GM23338 (cell line): ENCODE data around the gene PRKCH. TPM values are rescaled to one million over a fixed set of nuclear protein-coding genes. Genes with fewer than 3 reads are reported as not detected.

ENCODE experiments used
- ATAC-seq: fragments of 200-7000 bp; cut with Tn5 transposase; 3 replicates; pipeline ENCODE4 v1.9.1; 2020
- DNase-seq: peaks from one replicate; pipeline ENCODE4 v3.0.0-alpha.2; 2015; ENCODE audit warnings: low spot score
- H2AFZ ChIP-seq: fragments of 200-600 bp; sonication (generic); 2 replicates; pipeline ENCODE4 v1.8.0; 2016; ENCODE audit warnings: antibody characterized with exemption, mild to moderate bottlenecking, moderate library complexity
- H3F3A ChIP-seq: fragments of 200-600 bp; sonication (generic); replicated peaks from 2 replicates; pipeline ENCODE4 v1.8.0; 2017; ENCODE audit warnings: antibody characterized with exemption, mixed run types, low read depth
- H3K27ac ChIP-seq: fragments of 200-600 bp; sonication (generic); 2 replicates; pipeline ENCODE4 v1.6.1; 2016; ENCODE audit warnings: low read depth
- H3K27me3 ChIP-seq: fragments of 200-600 bp; sonication (generic); 2 replicates; pipeline ENCODE4 v1.8.0; 2016; ENCODE audit warnings: mild to moderate bottlenecking, mixed run types, moderate library complexity; ENCODE audit not compliant: insufficient read depth
- H3K36me3 ChIP-seq: fragments of 200-600 bp; sonication (generic); 2 replicates; pipeline ENCODE4 v1.8.0; 2016; ENCODE audit warnings: mild to moderate bottlenecking; ENCODE audit not compliant: insufficient read depth
- H3K4me1 ChIP-seq: fragments of 200-600 bp; sonication (generic); 2 replicates; pipeline ENCODE4 v1.8.0; 2016; ENCODE audit warnings: mild to moderate bottlenecking, moderate library complexity; ENCODE audit not compliant: insufficient read depth
- H3K4me2 ChIP-seq: fragments of 200-600 bp; sonication (generic); 2 replicates; pipeline ENCODE4 v1.7.1; 2017; ENCODE audit warnings: mixed run types
- H3K4me3 ChIP-seq: fragments of 200-600 bp; sonication (generic); 2 replicates; pipeline ENCODE4 v1.6.1; 2016; ENCODE audit warnings: mixed run types
- H3K79me2 ChIP-seq: fragments of 200-600 bp; sonication (generic); replicated peaks from 2 replicates; pipeline ENCODE4 v1.8.0; 2017; ENCODE audit warnings: mild to moderate bottlenecking; ENCODE audit not compliant: insufficient read depth
- H3K9me2 ChIP-seq: fragments of 200-600 bp; sonication (generic); 2 replicates; pipeline ENCODE4 v1.8.0; 2017; ENCODE audit not compliant: insufficient read depth
- H4K20me1 ChIP-seq: fragments of 200-600 bp; sonication (generic); replicated peaks from 2 replicates; pipeline ENCODE4 v1.8.0; 2017; ENCODE audit warnings: mild to moderate bottlenecking; ENCODE audit not compliant: insufficient read depth
- H3K27ac Mint-ChIP-seq: 2 replicates; pipeline ENCODE4 v1.8.0; 2020; ENCODE audit warnings: inconsistent platforms, mild to moderate bottlenecking, moderate library complexity, mixed read lengths
- H3K27me3 Mint-ChIP-seq: 3 replicates; pipeline ENCODE4 v1.8.0; 2022; ENCODE audit warnings: low read depth, mild to moderate bottlenecking, moderate library complexity, mixed read lengths, inconsistent platforms; ENCODE audit not compliant: insufficient read depth, poor library complexity
- H3K36me3 Mint-ChIP-seq: 3 replicates; pipeline ENCODE4 v1.8.0; 2021; ENCODE audit warnings: low read depth, mild to moderate bottlenecking, inconsistent platforms, moderate library complexity, mixed read lengths
- H3K4me1 Mint-ChIP-seq: 3 replicates; pipeline ENCODE4 v1.8.0; 2020; ENCODE audit warnings: mild to moderate bottlenecking, inconsistent platforms, mixed read lengths
- H3K4me3 Mint-ChIP-seq: 3 replicates; pipeline ENCODE4 v1.8.0; 2021; ENCODE audit warnings: moderate library complexity, mild to moderate bottlenecking, inconsistent platforms, mixed read lengths
- H3K9me3 Mint-ChIP-seq: 3 replicates; pipeline ENCODE4 v1.8.0; 2020; ENCODE audit warnings: moderate library complexity, mild to moderate bottlenecking, inconsistent platforms, mixed read lengths
- CREB1 ChIP-seq: fragments of 250-450 bp; sonication (Bioruptor Pico); IDR thresholded peaks from 2 replicates; pipeline ENCODE4 v1.5.0; 2020; ENCODE audit warnings: low read depth, mild to moderate bottlenecking, moderate library complexity
- ETS1 ChIP-seq: IDR thresholded peaks from 2 replicates; pipeline ENCODE4 v1.6.1; 2016; ENCODE audit warnings: antibody characterized with exemption
- EZH2 ChIP-seq: fragments of 200-600 bp; sonication (generic); IDR thresholded peaks from one replicate; pipeline ENCODE4 v1.8.0; 2017; ENCODE audit warnings: antibody characterized with exemption, mild to moderate bottlenecking, low read depth; ENCODE audit not compliant: unreplicated experiment
- JUNB ChIP-seq: IDR thresholded peaks from one replicate; pipeline ENCODE4 v1.6.1; 2016; ENCODE audit warnings: antibody characterized with exemption; ENCODE audit not compliant: unreplicated experiment
- NANOG ChIP-seq: IDR thresholded peaks from 2 replicates; pipeline ENCODE4 v1.6.1; 2016; ENCODE audit warnings: antibody characterized with exemption, borderline replicate concordance
- STAT1 ChIP-seq: IDR thresholded peaks from one replicate; pipeline ENCODE4 v1.6.1; 2016; ENCODE audit warnings: antibody characterized with exemption; ENCODE audit not compliant: unreplicated experiment
- ZNF114 ChIP-seq: fragments of 250-450 bp; sonication (Bioruptor Pico); IDR thresholded peaks from 2 replicates; pipeline ENCODE4 v1.5.0; 2020; ENCODE audit warnings: mild to moderate bottlenecking, moderate library complexity
- ZNF462 ChIP-seq: fragments of 250-450 bp; sonication (Bioruptor Pico); IDR thresholded peaks from 2 replicates; pipeline ENCODE4 v1.5.0; 2020; ENCODE audit warnings: mild to moderate bottlenecking, moderate library complexity
- polyA plus RNA-seq: library from polyadenylated mRNA; unstranded; fragments of >200 nt; fragmentation: Nextera tagmentation; extraction: Ambion mirVana; gene quantifications from 2 replicates; pipeline ENCODE4 v1.2.1, GENCODE V29; 2016
- total RNA-seq: library from RNA; depleted of rRNA; stranded (reverse); fragments of >200 nt; shearing (Covaris generic); gene quantifications from 2 replicates; pipeline ENCODE4 v1.2.3, GENCODE V29; 2014
- TF ChIP-seq, protein P1 (sequence below): IDR thresholded peaks from one replicate; pipeline ENCODE4 v1.6.1; 2018; ENCODE audit warnings: antibody characterized with exemption; ENCODE audit not compliant: unreplicated experiment

The PRKCH gene
- total and polyA plus RNA-seq, 2 experiments from 2014 or later, result 5.4 to 10.1 TPM

DNA sequence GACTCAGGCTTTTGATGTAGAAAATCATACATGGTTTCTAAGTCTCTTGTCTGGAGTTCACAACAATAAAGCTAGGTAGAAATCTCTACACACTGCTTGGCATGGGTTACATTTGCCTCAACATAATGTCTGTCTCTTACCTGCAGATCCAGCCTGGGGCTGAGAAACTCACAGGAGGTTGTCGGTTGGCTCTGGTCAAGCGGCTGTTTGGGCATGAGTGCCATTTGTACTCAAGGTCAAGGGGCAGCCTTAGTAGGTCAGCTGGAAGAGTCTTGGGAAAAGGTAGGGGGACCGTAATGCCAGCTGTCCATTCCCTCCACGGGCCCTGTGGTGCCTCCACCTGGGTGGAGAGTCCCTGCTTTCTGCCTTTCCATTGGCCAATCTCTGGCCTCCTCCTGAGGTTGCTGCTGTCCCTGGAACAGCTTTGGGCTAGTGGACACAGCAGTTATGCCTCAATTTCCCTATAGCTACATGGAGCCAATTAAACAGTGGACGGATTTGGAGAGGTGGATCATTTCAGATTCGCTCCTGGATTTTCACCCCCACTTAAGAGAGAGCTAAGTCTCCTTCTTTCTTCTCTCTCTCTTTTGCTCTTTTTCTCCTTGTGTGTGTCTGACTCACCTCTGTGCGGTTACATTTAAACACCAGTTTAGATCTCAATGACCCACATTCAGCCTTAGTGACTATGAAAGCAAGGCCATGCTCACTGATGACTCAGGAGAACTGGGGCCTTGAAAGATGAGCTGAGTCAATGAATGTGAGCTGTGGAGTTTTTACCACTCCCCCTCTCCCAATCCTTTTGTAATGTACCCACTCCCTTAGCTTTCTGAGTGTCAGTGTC lies 241.2 kb downstream of the PRKCH start:
- Histone ChIP-seq H3K36me3 (no peaks in the 10 kb centered on the region; the same call in 1 of the 2 replicates), H3K79me2 (no peaks in the 10 kb centered on the region), H3K4me3 (no peak overlapping the region), H3K27me3 (no peaks in the 10 kb centered on the region), H3K9me2 (peaks cover 6% of the 10 kb centered on the region; the same call in 1 of the 2 replicates), H4K20me1 (no peaks in the 10 kb centered on the region), H3F3A (no peaks in the 10 kb centered on the region), H3K4me1 (peaks cover 18% of the 10 kb centered on the region), H3K4me2 (no peak overlapping the region), H2AFZ (peak overlapping the region; percentile 91), H3K27ac (no peak overlapping the region)
- ATAC-seq (no peak), DNase-seq (no peak)
- Mint-ChIP-seq H3K36me3 (no peaks in the 10 kb centered on the region; the same call in 2 of the 3 replicates), H3K9me3 (no peaks in the 10 kb centered on the region), H3K4me1 (peaks cover 26% of the 10 kb centered on the region), H3K27me3 (peaks cover 6% of the 10 kb centered on the region), H3K27ac (no peak overlapping the region), H3K4me3 (no peak overlapping the region)
- no peak for TF ChIP-seq JUNB
- no peak for TF ChIP-seq CREB1 (CRISPR knock-in tag)
- no peak for TF ChIP-seq ZNF114 (CRISPR knock-in tag)
- TF ChIP-seq STAT1, result no peak
- TF ChIP-seq, protein P1, sequence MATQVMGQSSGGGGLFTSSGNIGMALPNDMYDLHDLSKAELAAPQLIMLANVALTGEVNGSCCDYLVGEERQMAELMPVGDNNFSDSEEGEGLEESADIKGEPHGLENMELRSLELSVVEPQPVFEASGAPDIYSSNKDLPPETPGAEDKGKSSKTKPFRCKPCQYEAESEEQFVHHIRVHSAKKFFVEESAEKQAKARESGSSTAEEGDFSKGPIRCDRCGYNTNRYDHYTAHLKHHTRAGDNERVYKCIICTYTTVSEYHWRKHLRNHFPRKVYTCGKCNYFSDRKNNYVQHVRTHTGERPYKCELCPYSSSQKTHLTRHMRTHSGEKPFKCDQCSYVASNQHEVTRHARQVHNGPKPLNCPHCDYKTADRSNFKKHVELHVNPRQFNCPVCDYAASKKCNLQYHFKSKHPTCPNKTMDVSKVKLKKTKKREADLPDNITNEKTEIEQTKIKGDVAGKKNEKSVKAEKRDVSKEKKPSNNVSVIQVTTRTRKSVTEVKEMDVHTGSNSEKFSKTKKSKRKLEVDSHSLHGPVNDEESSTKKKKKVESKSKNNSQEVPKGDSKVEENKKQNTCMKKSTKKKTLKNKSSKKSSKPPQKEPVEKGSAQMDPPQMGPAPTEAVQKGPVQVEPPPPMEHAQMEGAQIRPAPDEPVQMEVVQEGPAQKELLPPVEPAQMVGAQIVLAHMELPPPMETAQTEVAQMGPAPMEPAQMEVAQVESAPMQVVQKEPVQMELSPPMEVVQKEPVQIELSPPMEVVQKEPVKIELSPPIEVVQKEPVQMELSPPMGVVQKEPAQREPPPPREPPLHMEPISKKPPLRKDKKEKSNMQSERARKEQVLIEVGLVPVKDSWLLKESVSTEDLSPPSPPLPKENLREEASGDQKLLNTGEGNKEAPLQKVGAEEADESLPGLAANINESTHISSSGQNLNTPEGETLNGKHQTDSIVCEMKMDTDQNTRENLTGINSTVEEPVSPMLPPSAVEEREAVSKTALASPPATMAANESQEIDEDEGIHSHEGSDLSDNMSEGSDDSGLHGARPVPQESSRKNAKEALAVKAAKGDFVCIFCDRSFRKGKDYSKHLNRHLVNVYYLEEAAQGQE, result no peak
- TF ChIP-seq ETS1, result no peak
- no peak for TF ChIP-seq NANOG
- no peak for TF ChIP-seq EZH2
- no peak for TF ChIP-seq ZNF462 (CRISPR knock-in tag)
